Testis (tissue), 2 donors: ENCODE measurements around the gene ALOX5AP.

Experiments used
- CTCF ChIP-seq, 3 experiments: fragments of 450-650 bp in 2 of 3; fragments of 200-600 bp in 1 of 3; sonication (generic) in 1 of 3; IDR thresholded peaks; one replicate each; pipeline ENCODE4 v1.5.1; 2016 to 2019; ENCODE audit warnings: antibody characterized with exemption in 3 of 3, mild to moderate bottlenecking in 2 of 3, moderate library complexity in 1 of 3
- POLR2A ChIP-seq: fragments of 450-650 bp; IDR thresholded peaks from one replicate; pipeline ENCODE4 v1.6.1; 2017; ENCODE audit warnings: antibody characterized with exemption, mild to moderate bottlenecking, moderate library complexity

GRCh38 chr13:30730526-30730925 lies 4.8 kb upstream of the ALOX5AP start:
- TF ChIP-seq CTCF (IDR thresholded peaks at IDR 0.05) (no peak), POLR2A (no peak)
